Ishikawa (cell line): ENCODE measurements around the gene GFOD2.

Experiments used
- CEBPB ChIP-seq: IDR thresholded peaks from 2 replicates; pipeline ENCODE4 v1.6.1; 2012
- CREB1 ChIP-seq: IDR thresholded peaks from 2 replicates; pipeline ENCODE4 v1.6.1; 2012; ENCODE audit warnings: low read depth
- EGR1 ChIP-seq: IDR thresholded peaks from 2 replicates; pipeline ENCODE4 v1.6.1; 2012
- EP300 ChIP-seq: IDR thresholded peaks from 2 replicates; pipeline ENCODE4 v1.6.1; 2012; ENCODE audit warnings: borderline replicate concordance
- FOXM1 ChIP-seq: IDR thresholded peaks from 2 replicates; pipeline ENCODE4 v1.6.1; 2012; ENCODE audit warnings: low read depth, borderline replicate concordance
- MAX ChIP-seq: IDR thresholded peaks from 2 replicates; pipeline ENCODE4 v1.6.1; 2012
- NFIC ChIP-seq: IDR thresholded peaks from 2 replicates; pipeline ENCODE4 v1.6.1; 2012
- RAD21 ChIP-seq: IDR thresholded peaks from 2 replicates; pipeline ENCODE4 v1.6.1; 2012; ENCODE audit warnings: low read depth
- REST ChIP-seq: IDR thresholded peaks from 2 replicates; pipeline ENCODE4 v1.6.1; 2012; ENCODE audit warnings: low read depth, mild to moderate bottlenecking
- TAF1 ChIP-seq: IDR thresholded peaks from 2 replicates; pipeline ENCODE4 v1.6.1; 2012; ENCODE audit warnings: low read depth, mild to moderate bottlenecking
- TCF12 ChIP-seq: IDR thresholded peaks from 2 replicates; pipeline ENCODE4 v1.6.1; 2012; ENCODE audit warnings: low read depth
- TEAD4 ChIP-seq: IDR thresholded peaks from 2 replicates; pipeline ENCODE4 v1.6.1; 2012
- USF1 ChIP-seq: IDR thresholded peaks from 2 replicates; pipeline ENCODE4 v1.6.1; 2012
- YY1 ChIP-seq: IDR thresholded peaks from 2 replicates; pipeline ENCODE4 v1.6.1; 2012; ENCODE audit warnings: low read depth
- ZBTB7A ChIP-seq: IDR thresholded peaks from 2 replicates; pipeline ENCODE4 v1.6.1; 2012; ENCODE audit warnings: low read depth

The GFOD2 gene

GRCh38 chr16:67749436-67750078, 30.4 kb upstream of the GFOD2 start:
- no peak for TF ChIP-seq NFIC
- no peak for TF ChIP-seq YY1
- TF ChIP-seq MAX: no peak
- no peak for TF ChIP-seq TAF1
- TF ChIP-seq CREB1: no peak
- no peak for TF ChIP-seq FOXM1
- TF ChIP-seq CEBPB: no peak
- no peak for TF ChIP-seq ZBTB7A
- TF ChIP-seq REST: no peak

- TF ChIP-seq FOXM1 (no peak), CEBPB (no peak), TCF12 (no peak), EP300 (no peak), EGR1 (no peak), MAX (no peak), CREB1 (no peak), TAF1 (no peak), NFIC (no peak), RAD21 (no peak), USF1 (no peak), REST (no peak), TEAD4 (no peak), YY1 (no peak), ZBTB7A (no peak)
These were observed 29.7 kb upstream of the GFOD2 start for GRCh38 chr16:67748834-67749233.

GRCh38 chr16:67746846-67747245, 27.7 kb upstream of the GFOD2 start:
- TF ChIP-seq REST (no peak), CEBPB (no peak), TCF12 (no peak), EP300 (no peak), NFIC (no peak)

GRCh38 chr16:67741118-67741517, 22.0 kb upstream of the GFOD2 start:
- TF ChIP-seq EGR1: no peak
- no peak for TF ChIP-seq RAD21
- TF ChIP-seq ZBTB7A: no peak
- TF ChIP-seq CREB1: no peak
- TF ChIP-seq TEAD4: no peak
- no peak for TF ChIP-seq NFIC
- TF ChIP-seq EP300: no peak

GRCh38 chr16:67740391-67740790, 21.3 kb upstream of the GFOD2 start:
- no peak for TF ChIP-seq TAF1
- no peak for TF ChIP-seq REST
